ENCODE measurements around the gene WDR18. TPM values are rescaled to one million over a fixed set of nuclear protein-coding genes. Genes with fewer than 3 reads are reported as not detected.

Gene WDR18
- total RNA-seq, 4 donors from 2014 or later, result 15.2 to 73.5 (median 46.8) TPM

- Histone ChIP-seq H3K4me1 (peaks cover 24 to 40% of the 10 kb centered on the region in 2 donors), H3K4me3 (replicated peaks in 1 of 3) (no peak overlapping the region), H3K27me3 (no peaks in the 10 kb centered on the region), H3K36me3 (peaks cover 33 to 41% of the 10 kb centered on the region in 2 donors), H3K27ac (no peak overlapping the region), H3K9me3 (no peaks in the 10 kb centered on the region)
- intact Hi-C loops (cut with DNase I), result no loop called here
- WGBS, 2 donors, result 96% methylated on average over 25 to 42 of the region's 49 CpGs
- no peak for TF ChIP-seq POLR2A (IDR thresholded peaks at IDR 0.05)
- no peak for TF ChIP-seq CTCF (IDR thresholded peaks at IDR 0.05)
- DNase-seq, result no peak
Measured at GRCh38 chr19:1014161-1015060, 30.3 kb downstream of the WDR18 start.

DNA sequence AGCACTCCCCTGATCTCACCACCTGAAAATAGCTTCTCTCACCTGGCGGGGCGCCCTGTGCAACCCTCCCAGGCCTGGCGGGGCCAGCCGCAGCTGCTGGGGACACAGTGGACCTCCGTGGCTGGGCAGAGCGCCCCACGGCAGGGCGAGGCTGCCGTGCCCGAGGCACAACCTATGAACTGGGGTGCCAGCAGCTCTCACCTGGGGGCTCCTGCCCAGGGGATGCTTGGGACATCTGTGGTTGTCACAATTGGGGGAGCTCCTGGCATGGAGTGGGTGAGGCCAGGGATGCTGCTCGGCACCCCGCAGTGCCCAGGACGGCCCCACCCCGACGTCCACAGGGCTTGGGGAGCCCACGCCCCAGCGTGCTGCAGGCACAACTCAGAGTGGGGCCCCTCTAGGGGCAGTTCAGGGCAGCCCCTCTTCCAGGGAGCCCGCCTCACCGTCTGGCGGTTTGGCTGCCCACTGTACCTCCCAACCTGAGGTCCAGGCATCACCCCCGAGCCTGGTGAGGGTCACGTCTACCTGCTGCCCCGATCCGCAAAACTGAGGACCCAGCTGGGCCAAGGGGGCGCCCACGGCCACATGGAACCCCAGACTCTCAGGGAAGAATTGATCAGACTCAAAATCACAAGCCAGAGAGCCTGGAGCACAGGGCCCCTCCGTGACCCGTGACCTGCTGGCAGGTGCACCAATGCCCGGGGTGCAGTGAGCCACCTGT lies 31.1 kb downstream of the WDR18 start:
- intact Hi-C loops (cut with DNase I), result no loop called here
- Histone ChIP-seq H3K27ac (no peak overlapping the region), H3K36me3 (peaks cover 26 to 35% of the 10 kb centered on the region in 2 donors), H3K9me3 (no peaks in the 10 kb centered on the region), H3K4me1 (peaks cover 29 to 44% of the 10 kb centered on the region in 2 donors), H3K4me3 (replicated peaks in 1 of 3) (no peak overlapping the region), H3K27me3 (no peaks in the 10 kb centered on the region)
- DNase-seq, result no peak
- WGBS, 2 donors, result 85 to 88% methylated on average over 17 to 23 of the region's 29 CpGs
- no peak for TF ChIP-seq CTCF (IDR thresholded peaks at IDR 0.05)
- no peak for TF ChIP-seq POLR2A (IDR thresholded peaks at IDR 0.05)

DNA sequence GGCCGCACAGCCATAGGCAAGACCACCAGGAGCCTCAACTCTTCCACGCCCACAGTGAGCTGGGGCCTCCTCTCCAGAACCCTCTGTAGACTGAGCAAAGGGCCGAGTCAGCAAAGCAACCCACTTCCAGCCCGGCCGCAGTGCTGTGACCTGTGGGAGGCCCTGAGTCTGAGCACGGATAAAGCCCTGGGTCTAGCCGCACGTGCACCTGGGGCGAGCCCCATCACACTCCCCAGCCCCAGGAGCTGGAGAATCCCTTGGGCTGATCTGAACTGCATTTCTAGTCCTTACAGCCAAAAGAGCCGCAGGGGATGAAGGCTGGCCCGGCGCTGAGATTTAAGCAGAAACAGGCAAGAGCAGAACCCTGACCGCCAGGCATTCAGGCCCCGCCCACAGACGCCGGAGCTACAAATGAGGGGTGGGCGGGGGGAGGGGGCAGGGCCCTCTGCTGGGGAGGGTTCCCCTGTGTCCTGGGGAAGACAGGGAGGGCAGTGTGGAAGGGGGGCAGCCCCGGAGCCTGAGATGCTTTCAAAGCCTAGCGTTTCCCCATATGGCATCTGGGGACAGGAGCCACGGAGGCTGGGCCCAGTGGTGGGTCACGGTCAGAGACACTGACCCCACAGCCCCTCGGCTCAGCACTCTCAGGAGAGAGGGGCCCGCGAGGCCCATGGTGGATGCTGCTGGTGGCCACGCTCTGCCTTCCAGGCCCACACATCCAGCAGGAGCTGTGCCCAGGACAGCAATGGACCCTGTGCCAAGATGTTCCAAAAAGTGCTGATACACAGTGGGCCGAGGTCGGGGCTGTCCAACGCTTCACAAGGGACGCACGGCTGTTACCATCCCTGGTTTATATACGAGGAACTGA lies 31.9 kb downstream of the WDR18 start:
- Histone ChIP-seq H3K4me1 (peaks cover 29 to 44% of the 10 kb centered on the region in 2 donors), H3K36me3 (peaks cover 18 to 27% of the 10 kb centered on the region in 2 donors), H3K9me3 (no peaks in the 10 kb centered on the region), H3K27ac (no peak overlapping the region), H3K4me3 (replicated peaks in 1 of 3) (no peak overlapping the region), H3K27me3 (no peaks in the 10 kb centered on the region)
- no peak for DNase-seq
- TF ChIP-seq POLR2A (IDR thresholded peaks at IDR 0.05), result no peak
- no peak for TF ChIP-seq CTCF (IDR thresholded peaks at IDR 0.05)
- 64 to 66% methylated on average over 8 to 26 of the region's 31 CpGs for WGBS, 2 donors
- intact Hi-C loops (cut with DNase I), result no loop called here

DNA sequence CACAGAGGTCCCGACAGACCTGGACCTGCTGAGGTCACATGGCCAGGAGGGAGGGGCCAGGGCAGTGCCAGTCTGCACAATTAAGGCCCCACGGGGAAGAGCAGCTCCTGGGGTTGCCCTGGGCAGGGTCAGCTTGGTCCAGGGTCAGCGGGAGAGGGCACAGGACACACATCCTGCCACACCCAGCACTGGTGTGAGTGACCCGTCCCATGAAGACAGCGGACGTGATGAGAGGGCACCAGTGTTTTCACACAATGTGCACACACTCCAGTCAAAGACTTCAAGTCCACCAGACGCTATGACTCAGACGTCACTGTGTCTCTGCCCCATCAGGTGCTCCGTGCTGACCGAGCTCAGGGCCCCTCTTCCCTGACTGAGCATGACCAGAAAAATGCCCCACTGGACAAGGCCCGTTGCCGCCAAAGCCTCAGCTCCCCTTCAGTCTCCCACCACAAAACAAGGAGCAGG lies 32.5 kb downstream of the WDR18 start:
- peak overlapping the region in 1 of 3 donors; percentile 33 for H3K27ac ChIP-seq
- TF ChIP-seq CTCF (IDR thresholded peaks at IDR 0.05), result no peak
- no peak for TF ChIP-seq POLR2A (IDR thresholded peaks at IDR 0.05)
- peaks cover 29 to 44% of the 10 kb centered on the region in 2 donors for H3K4me1 ChIP-seq
- no peak overlapping the region for H3K4me3 ChIP-seq (replicated peaks in 1 of 3)
- H3K27me3 ChIP-seq, result no peaks in the 10 kb centered on the region
- DNase-seq, result no peak
- intact Hi-C loops (cut with DNase I), result no loop called here
- peaks cover 12 to 20% of the 10 kb centered on the region in 2 donors for H3K36me3 ChIP-seq
- WGBS, 2 donors, result 63 to 67% methylated on average over 10 to 12 of the region's 12 CpGs
- H3K9me3 ChIP-seq, result no peaks in the 10 kb centered on the region

All from thyroid gland (tissue), 4 donors.